GM19043 (cell line): ENCODE data around the gene SCAMP1.
"Not testable (repeated sequence)": the region's sequence is repeated elsewhere in the genome, so short reads cannot be mapped to it uniquely, and the experiment has no call there.

ENCODE experiments used
- ATAC-seq: cut with Tn5 transposase; IDR thresholded peaks from one replicate; pipeline ENCODE4 v1.9.1; 2021; ENCODE audit warnings: low read depth; ENCODE audit not compliant: unreplicated experiment

Gene SCAMP1

DNA sequence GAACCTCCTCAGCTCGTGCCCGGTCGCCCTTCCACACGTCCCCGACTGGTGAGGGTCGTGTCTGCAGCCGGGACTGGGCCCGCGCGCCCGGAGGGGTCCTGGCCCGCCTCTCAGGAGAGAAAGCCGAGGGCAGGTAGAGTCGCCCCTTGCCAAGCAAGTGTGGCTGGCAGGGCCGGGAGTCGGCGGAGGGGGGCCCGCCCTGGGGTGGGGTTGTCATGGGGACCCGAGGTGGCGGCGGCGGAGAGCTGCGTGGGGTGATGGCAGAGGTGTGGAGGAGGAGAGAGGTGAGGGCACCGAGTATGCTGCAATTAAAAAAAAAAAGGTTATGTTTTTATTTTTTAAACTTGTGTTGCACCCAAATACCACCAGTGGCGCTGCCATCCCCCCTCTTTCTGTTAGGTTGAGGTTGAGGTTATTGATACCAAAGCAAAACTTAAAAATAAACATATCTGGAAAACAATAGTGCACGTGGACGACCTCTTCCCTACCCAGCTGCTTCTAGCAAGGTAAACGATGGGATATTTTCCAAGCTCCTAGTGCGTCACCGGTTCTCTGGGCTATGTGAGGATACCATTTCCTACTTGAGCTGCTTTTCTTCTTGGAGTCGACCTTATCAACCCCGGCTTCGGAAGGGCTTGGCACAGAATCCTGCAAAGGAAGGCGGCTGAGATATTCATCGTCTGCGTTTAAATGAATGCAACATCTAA, 660 bp downstream of the SCAMP1 start:
- no peak for ATAC-seq

DNA sequence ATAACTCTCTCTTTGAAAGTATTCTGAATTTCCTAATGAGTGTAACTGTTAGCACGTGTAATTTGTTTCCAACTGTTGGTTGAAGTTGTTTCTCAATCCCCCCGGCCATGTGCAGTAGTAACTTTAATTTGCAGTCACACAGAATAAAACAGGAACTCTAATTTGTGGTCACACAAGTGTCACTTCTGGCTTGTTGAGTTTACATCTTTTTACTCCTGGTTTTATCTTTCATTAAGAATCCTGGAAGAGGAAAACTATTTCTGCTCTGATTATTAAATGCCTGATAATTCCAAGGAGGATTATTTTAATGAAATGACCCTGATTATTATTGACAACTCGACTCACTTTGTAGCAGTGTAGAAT, 1.2 kb downstream of the SCAMP1 start:
- ATAC-seq = no peak

- no peak for ATAC-seq
Measured at GRCh38 chr5:78362220-78362619, 1.8 kb downstream of the SCAMP1 start.

- no peak for ATAC-seq
Measured at GRCh38 chr5:78364005-78364404, 3.6 kb downstream of the SCAMP1 start.

- no peak for ATAC-seq
Measured at GRCh38 chr5:78367318-78367991, 7.0 kb downstream of the SCAMP1 start.

- ATAC-seq = no peak
Measured at GRCh38 chr5:78369680-78370079, 9.3 kb downstream of the SCAMP1 start.

GRCh38 chr5:78373231-78373630, 12.8 kb downstream of the SCAMP1 start:
- no peak for ATAC-seq

DNA sequence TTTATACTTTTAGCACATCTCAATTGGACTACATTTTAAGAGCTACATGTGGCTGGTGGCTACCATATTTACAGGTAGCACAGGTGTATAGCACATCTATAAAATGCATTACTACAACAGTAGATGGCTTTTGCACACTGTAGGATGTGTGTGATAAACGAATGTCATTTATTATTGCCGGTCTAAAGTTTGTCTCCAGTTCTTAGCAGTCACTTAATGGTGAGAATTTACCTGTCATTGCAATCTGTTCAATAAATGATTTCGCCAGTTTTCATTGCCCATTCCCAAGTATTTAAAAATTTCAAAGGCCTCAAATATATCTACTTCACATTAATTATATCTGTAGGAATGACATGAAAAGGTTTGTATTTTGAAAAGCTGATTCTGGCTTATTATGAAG, 15.9 kb downstream of the SCAMP1 start:
- no peak for ATAC-seq

DNA sequence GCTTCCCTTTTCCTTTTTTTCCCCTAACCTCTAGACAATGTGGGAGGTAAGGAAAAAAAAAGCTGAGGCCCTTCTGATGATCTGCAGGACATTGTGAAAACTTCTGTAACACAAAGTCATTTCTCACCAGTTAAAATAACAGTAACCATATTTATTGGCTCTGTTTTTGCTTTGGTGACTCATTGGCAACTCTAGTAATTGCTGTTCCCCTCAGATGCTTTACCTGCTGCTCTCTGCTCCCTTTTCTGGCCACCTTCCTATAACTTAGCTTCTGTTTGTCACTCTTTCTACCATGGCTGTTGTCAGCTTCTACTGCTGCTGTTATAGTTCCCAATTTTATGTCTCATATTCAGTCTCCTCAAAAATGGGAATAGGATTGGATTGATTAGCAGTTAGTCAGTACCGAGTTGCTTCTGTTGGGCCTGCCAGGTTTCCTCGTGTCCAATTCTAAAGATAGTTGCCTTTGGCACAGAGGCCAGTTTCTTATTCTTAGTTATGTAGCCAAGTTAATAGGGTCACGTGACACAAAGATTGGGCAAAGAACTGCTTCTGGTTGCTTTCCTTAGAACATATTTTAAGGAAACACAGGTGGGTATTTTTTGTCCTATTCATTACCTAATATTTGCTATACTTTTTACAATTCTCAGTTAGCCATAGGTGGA, 16.8 kb downstream of the SCAMP1 start:
- no peak for ATAC-seq

DNA sequence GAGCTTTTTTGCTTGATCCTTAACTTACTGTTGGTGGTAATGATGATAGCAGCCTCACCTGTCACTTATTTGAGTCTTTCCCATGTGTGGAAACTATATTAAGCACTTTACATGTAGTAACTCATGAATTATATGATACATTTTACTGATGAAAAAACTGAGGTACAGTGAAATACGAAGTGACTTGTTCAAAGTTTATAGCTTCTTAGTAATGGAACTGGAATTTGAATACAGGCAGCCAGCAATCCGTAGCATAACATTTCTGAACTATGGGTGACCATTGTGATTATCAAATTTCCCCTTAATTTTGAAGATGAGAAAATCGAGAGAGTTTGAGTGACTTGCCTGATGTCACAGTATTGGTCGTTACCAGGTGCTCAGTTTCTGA, 17.3 kb downstream of the SCAMP1 start:
- no peak for ATAC-seq

DNA sequence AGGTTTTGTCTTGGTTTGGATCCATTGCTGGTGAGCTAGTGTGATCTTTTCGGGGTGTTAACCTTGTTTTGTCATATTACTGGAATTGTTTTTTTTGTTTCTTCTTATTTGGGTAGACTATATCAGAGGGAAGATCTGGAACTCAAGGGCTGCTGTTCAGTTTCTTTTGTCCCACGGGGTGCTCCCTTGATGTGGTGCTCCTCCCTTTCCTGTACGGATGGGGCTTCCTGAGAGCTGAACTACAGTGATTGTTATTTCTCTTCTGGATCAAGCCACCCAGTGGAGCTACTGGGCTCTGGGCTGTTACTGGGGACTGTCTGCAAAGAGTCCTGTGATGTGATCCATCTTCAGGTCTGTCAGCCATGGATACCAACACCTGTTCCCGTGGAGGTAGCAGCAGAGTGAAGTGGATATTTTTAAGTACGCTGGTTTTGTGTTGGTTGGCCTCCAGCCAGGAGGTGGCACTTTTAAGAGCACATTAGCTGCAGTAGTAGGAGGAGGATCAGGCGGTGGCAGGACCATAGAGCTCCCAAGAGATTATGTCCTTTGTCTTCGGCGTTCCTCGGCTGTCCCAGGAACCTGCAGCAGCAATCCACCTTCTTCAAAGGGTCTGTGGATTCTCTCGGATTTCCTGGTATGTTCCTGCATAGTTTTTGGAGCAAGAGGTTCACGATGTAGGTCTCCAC, 27.2 kb downstream of the SCAMP1 start:
- no peak for ATAC-seq

DNA sequence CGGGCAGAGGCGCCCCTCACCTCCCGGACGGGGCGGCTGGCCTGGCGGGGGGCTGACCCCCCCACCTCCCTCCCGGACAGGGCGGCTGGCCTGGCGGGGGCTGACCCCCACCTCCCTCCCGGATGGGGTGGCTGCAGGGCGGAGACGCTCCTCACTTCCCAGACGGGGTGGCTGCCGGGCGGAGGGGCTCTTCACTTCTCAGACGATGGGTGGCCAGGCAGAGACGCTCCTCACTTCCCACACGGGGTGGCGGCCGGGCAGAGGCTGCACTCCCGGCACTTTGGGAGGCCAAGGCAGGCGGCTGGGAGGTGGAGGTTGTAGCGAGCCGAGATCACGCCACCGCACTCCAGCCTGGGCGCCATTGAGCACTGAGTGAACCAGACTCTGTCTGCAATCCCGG, 30.9 kb downstream of the SCAMP1 start:
- not testable (repeated sequence) for ATAC-seq

GRCh38 chr5:78397831-78398230, 37.4 kb downstream of the SCAMP1 start:
- no peak for ATAC-seq

- no peak for ATAC-seq
Measured at GRCh38 chr5:78399116-78399515, 38.7 kb downstream of the SCAMP1 start.

GRCh38 chr5:78404682-78405293, 44.4 kb downstream of the SCAMP1 start:
- no peak for ATAC-seq

DNA sequence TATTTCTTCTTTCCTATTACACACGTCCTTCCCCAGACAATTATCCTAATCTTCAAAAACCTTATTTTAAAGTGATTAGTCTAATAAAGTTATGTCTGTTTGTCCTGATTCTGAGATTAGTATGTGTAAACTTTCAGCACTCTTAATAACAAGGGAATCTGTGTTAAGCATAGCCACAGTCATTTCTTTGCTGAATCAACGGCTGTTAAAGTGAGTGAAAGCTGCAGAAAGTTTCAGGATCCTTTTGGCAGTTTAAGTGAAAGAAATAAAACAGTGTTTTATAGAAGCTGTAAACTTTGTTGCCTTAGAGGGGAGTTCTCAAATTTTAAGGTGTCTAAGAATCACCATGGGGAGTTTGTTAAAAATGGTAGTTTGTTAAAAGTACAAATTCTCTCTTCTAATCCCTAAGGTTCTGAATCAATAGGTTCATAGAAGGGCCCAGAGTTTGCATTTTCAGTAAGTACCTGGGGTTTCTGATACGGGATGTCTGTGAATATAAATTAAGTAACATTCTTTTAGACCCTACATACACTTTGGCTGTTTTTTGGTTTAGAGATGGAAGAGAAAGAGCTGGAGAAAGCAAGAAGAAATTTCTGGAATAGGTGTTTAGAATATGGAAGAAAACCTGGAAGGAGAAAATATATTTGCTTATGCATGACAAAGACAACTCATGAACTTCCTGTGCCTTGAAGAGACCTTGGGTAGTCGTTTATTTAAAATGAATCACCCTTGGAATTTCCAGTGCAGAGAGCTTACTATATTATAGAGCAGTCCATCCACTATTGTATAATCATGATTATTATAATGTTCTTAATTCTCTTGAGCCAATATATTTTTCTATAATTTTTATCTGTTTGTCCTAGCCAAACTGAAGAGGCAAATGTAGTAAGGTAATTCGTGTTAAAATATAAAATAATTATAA, 45.7 kb downstream of the SCAMP1 start:
- ATAC-seq = no peak

- no peak for ATAC-seq
Measured at GRCh38 chr5:78407458-78407857, 47.0 kb downstream of the SCAMP1 start.

DNA sequence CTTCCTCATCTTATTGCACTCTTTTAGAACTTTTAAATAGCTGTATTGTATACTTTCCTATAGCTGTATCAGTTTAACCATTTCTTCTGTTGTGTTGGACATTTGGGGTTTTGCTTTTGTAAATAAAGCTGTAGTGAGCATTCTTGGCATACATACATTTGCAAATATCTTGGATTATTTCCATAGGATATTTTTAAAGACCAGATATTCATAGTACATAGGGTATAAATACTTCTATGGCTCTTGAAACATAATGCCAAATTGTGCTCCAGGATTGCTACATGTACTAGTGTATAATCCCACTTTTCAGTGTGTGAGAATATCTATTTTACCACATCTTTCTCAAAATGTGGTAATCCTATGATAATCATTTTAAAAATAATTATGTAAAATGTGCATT, 51.2 kb downstream of the SCAMP1 start:
- no peak for ATAC-seq

DNA sequence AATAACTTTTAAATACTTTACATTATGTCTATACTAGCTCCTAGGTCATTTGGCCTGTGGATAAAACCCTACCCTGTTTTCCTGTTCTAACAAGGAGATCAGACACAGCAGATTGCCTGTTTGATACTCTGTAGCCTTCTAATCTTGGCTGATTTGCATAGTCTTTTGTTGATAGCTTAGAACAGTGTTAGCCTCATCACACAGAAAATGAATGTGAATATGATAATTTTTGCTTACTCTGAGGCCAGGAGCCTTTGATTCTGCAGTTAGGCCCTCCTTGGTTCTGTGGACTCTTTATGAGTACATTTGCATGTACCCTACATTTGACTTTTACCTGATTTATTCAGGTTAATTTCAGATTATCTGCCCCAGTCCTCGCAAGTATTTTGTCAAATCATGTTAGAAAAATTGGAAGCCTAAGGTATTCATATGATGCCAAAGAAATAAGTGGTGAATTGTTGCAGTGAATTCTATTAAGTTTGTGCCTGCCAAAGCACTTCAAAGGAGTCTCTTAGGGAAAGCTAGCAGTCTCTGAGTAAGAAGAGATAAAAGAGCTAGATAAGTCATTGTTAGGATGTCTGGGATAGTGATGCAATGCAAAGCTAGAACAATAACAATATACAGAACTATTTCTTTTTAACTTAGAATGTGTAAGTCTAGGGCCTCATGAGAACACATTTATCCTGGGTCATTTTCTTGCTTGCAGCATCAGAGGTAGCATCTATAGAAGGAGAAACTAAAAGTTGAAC, 56.4 kb downstream of the SCAMP1 start:
- no peak for ATAC-seq
